ENCODE results near the gene BSPRY. TPM values are rescaled to one million over a fixed set of nuclear protein-coding genes. Genes with fewer than 3 reads are reported as not detected.
"Not testable (repeated sequence)": the region's sequence is repeated elsewhere in the genome, so short reads cannot be mapped to it uniquely, and the experiment has no call there.

BSPRY gene
- polyA plus RNA-seq, 3 donors from 2014 or later, result 1.9 to 6.1 (median 3.7) TPM

DNA sequence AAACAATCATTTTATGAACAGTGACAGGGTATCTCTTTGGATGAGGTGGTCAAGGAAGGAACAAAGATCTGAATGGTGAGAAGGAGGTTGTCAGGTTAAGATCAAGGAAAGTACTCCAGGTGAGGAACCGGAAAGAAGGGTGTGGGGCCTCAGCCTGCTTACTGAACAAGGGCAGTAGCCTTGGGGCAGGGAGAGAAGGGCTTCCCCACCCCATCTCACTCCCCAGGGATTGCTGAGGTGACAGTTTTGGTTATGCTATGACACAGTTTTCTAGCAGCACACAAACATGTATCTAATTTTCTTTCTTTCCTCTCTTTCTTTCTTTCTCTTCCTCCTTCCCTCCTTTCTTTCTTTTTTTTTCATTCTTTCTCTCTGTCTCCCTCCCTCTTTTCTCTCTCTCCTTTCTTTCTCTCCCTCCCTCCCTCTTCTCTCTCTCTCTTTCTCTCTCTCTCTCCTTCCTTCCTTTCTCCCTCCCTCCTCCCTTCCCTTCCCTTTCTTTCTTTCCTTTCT is 31.6 kb downstream of the BSPRY start:
- no peak for DNase-seq
- Mint-ChIP-seq H3K4me3 (no peak overlapping the region), H3K27me3 (ENCODE audit: low read depth in 3 of 3) (peaks cover 0 to 2% (median 0%) of the 10 kb centered on the region in 3 donors), H3K27ac (no peak overlapping the region), H3K9me3 (no peaks in the 10 kb centered on the region), H3K36me3 (peaks cover 0 to 6% (median 0%) of the 10 kb centered on the region in 3 donors), H3K4me1 (peaks cover 0 to 2% of the 10 kb centered on the region in 2 donors)

DNA sequence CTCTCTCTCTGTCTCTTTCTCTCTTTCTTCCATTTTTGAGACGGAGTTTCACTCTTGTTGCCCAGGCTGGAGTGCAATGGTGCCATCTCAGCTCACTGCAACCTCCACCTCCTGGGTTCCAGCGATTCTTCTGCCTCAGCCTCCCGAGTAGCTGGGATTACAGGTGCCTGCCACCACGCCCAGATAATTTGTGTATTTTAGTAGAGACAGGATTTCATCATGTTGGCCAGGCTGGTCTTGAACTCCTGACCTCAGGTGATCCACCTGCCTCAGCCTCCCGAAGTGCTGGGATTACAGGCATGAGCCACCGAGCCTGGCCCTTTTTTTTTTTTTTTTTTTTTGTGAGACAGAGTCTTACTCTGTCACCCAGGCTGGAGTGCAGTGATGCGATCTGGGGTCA is 32.1 kb downstream of the BSPRY start:
- H3K27me3 Mint-ChIP-seq (ENCODE audit: low read depth in 3 of 3); H3K4me1 Mint-ChIP-seq; DNase-seq; H3K9me3 Mint-ChIP-seq; H3K36me3 Mint-ChIP-seq; H3K27ac Mint-ChIP-seq; H3K4me3 Mint-ChIP-seq: not testable (repeated sequence)

DNA sequence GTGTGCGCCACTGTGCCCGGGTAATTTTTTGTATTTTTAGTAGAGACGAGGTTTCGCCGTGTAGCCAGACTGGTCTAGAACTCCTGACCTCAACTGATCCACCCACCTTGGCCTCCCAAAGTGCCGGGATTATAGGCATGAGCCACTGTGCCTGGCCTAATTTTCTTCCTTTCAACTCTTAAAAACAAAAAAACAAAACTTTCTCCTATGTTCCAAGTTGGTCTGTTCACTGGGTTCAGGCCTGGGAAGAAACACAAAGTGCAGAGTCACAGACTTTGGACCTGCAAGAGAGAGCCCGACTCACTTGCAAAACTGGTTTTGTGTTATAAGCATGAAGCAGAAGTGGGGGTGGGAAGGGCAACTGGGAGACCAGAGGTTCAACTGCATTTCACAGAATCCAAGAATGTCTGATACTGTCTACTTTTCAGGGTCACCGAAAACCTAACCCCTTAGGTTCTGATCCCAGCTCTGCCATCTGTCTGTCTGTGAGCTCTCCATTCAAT is 32.6 kb downstream of the BSPRY start:
- no peak overlapping the region for H3K27ac Mint-ChIP-seq
- H3K36me3 Mint-ChIP-seq, result peaks cover under 1 to 13% (median 2%) of the 10 kb centered on the region in 3 donors
- DNase-seq, result no peak
- H3K4me1 Mint-ChIP-seq, result peaks cover 0 to 1% of the 10 kb centered on the region in 2 donors
- H3K9me3 Mint-ChIP-seq, result no peaks in the 10 kb centered on the region
- no peak overlapping the region for H3K4me3 Mint-ChIP-seq
- peaks cover 0 to 2% (median 1%) of the 10 kb centered on the region in 3 donors for H3K27me3 Mint-ChIP-seq (ENCODE audit: low read depth in 3 of 3)

DNA sequence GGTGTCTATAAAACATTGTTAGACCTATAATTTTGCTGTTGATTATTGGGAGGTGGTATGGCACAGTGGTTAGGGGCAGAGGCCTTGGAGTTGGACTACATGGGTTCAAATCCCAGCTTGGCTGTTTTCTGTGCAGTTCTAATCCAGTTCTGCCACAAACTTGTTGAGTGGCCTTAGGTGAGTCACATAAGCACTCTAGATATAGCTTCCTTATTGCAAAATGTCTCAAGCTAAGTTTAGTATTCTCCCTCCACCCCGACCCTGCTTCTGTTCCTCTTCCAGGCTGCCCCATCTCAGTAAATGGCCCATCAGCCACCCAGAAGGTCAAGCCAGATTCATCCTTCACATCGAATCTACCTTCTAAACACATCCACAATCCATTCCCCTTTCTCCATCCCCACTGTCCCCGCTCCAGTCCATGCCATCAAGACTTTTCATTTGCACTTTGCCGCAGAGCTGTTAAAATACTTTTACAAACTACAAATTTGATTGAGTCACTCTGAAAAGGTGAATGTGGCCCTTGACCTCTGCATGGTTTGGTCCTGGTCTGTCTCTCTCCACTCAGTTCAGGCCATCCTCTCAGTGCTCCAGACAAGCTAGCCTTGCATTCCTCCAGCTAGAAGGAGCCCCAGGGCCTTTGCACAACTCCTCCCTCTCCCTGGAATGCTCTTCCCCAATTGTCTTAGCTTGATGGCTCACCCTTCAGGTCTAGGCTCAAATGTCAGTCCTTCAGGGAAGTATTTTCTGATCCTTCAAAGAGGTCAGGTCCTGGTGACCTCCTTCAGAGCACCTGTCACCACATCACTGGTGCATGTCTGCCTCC is 37.4 kb downstream of the BSPRY start:
- no peak for DNase-seq
- H3K27ac Mint-ChIP-seq, result peak overlapping the region in 1 of 6 donors; percentile 71
- H3K4me3 Mint-ChIP-seq, result no peak overlapping the region
- H3K4me1 Mint-ChIP-seq, result no peaks in the 10 kb centered on the region
- H3K36me3 Mint-ChIP-seq, result peaks cover 8 to 33% (median 16%) of the 10 kb centered on the region in 3 donors
- H3K27me3 Mint-ChIP-seq (ENCODE audit: low read depth in 3 of 3), result peaks cover 0 to 1% (median 0%) of the 10 kb centered on the region in 3 donors
- H3K9me3 Mint-ChIP-seq, result no peaks in the 10 kb centered on the region

DNA sequence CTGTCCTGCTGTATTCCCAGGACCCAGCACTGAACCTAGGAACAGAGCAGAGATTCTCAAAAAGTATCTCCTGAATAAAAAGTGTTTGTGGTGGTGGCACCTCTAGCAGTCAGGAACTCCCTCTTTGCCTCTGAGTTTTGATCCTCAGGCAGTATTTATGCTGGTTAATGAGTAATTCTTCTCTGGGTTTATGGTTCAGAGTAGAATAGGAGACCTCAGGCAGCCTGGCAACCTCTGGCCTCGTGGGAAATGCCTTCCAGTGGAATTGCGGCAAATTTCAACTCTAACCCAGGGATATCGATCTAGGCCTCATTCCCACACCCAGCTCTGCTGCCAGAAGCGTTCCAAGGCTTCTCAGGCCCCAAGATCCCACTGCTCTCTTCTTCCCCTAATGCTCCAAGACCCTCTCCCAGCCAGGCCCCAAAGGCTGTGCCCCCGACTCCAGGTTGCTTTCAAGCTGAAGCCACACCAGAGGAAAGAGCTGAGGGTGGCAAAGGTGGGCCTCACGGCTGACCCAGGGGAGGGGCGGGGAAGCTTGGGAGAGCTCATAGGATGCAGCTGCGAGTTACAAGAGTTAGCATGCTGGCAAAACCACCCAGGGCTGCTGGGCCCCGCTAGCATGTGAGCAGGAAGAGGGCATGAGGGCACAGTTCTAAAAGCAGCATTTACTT is 38.4 kb downstream of the BSPRY start:
- Mint-ChIP-seq H3K9me3 (no peaks in the 10 kb centered on the region), H3K36me3 (peaks cover 8 to 41% (median 16%) of the 10 kb centered on the region in 3 donors), H3K27ac (peak overlapping the region in 1 of 6 donors; percentile 71), H3K27me3 (ENCODE audit: low read depth in 3 of 3) (peaks cover 0 to 1% (median 0%) of the 10 kb centered on the region in 3 donors), H3K4me1 (no peaks in the 10 kb centered on the region), H3K4me3 (no peak overlapping the region)
- DNase-seq, result no peak

DNA sequence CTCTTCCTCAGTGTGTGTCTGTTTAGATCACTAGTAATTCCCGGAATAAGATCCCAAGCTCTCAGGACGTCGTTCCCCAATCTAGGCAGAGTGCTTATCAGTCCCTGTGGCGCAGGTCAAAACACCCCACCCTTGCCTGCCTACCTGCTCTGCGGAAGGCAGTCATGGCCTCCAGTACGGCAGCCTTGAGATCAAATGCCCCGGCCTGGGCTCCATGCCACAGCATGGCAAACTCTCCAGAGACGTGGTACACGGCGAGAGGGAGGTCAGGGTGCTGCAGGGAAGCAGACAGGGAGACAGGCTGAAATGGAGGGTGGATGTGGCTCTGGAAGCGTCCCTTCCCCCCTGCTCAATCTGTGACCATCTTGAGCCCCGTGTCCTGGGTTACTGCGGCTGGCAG is 39.5 kb downstream of the BSPRY start:
- Mint-ChIP-seq H3K27ac (no peak overlapping the region), H3K4me3 (no peak overlapping the region), H3K27me3 (ENCODE audit: low read depth in 3 of 3) (peaks cover 0 to 3% (median 0%) of the 10 kb centered on the region in 3 donors), H3K36me3 (peaks cover 8 to 45% (median 16%) of the 10 kb centered on the region in 3 donors), H3K4me1 (no peaks in the 10 kb centered on the region), H3K9me3 (no peaks in the 10 kb centered on the region)
- DNase-seq, result no peak

DNA sequence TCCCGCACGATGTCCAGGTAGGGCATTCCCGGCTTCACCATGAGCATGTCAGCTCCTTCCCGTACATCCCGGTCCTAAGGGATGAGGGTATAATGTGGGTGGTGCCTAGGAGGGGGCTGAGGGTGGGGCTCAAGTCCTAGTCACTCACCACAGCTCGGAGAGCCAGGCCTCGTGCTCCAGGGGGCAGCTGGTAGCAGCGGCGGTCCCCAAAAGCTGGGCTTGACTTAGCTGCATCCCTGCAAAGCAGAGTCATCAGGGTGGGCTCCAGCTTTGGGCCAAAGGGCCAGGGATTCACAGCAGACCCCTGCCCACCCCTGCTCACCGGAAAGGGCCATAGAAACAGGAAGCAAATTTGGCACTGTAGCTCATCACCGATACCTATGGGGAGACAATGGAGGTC is 40.1 kb downstream of the BSPRY start:
- H3K4me1 Mint-ChIP-seq, result no peaks in the 10 kb centered on the region
- peaks cover 0 to 3% (median 0%) of the 10 kb centered on the region in 3 donors for H3K27me3 Mint-ChIP-seq (ENCODE audit: low read depth in 3 of 3)
- no peak overlapping the region for H3K27ac Mint-ChIP-seq
- no peaks in the 10 kb centered on the region for H3K9me3 Mint-ChIP-seq
- DNase-seq, result no peak
- H3K4me3 Mint-ChIP-seq, result no peak overlapping the region
- H3K36me3 Mint-ChIP-seq, result peaks cover 8 to 45% (median 16%) of the 10 kb centered on the region in 3 donors

DNA sequence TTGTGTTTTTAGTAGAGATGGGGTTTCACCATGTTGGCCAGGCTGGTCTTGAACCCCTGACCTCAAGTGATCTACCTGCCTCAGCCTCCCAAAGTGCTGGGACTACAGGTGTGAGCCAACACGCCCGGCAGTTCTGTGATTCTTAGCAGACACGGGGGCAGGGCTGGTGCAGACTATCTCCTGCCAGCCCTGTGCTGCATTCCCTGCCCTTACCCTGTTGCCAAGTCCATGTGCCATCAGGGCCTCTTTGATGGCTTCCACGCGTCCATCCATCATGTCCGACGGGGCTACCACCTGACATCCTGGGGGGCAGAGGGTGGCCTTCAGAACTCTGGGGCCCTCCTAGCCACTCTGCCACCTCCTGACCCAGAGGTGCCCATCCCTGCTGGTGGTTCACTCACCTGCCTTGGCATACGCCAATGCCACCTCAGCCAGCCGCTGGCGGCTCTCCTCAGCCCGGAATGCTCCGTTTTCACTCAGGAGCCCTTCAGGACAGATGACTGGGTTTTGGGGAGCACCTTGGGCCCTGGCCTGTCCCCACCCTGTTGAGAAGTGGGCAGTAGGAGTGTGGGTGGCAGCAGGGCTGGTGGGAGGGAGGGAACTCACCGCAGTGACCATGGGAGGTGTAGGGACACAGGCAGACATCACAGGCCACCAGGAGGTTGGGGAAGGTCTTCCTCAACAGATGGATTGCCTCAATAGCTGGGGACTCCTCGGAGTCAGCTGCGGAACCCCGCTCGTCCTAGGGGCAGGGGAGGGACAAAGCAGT is 41.0 kb downstream of the BSPRY start:
- Mint-ChIP-seq H3K4me1 (no peaks in the 10 kb centered on the region), H3K27me3 (ENCODE audit: low read depth in 3 of 3) (peaks cover 0 to 3% (median 0%) of the 10 kb centered on the region in 3 donors), H3K36me3 (peaks cover 8 to 45% (median 16%) of the 10 kb centered on the region in 3 donors), H3K27ac (no peak overlapping the region), H3K9me3 (no peaks in the 10 kb centered on the region), H3K4me3 (no peak overlapping the region)
- no peak for DNase-seq

DNA sequence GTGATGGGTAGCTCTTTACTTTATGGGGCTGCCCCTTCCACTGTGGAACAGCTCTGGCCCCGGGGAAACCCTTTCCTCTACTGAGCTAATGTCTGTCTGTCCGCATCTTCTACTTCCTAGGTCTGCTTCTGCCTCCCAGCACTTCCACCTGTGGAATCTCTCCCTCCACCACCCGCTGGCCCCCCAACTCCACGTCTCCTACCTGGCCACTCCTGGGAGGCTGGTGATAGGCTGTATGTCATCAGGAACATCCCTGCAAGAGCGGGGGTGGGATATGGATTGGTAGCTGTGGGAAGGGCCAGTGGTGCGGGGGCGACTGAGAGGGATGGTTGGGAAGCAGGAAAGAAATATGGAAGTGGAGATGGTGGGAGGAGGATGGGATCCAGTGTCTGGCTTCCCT is 42.6 kb downstream of the BSPRY start:
- no peak for DNase-seq
- Mint-ChIP-seq H3K36me3 (peaks cover 8 to 37% (median 14%) of the 10 kb centered on the region in 3 donors), H3K27me3 (ENCODE audit: low read depth in 3 of 3) (peaks cover 0 to 3% (median 0%) of the 10 kb centered on the region in 3 donors), H3K9me3 (no peaks in the 10 kb centered on the region), H3K4me1 (peaks cover 0 to 3% of the 10 kb centered on the region in 2 donors), H3K27ac (no peak overlapping the region), H3K4me3 (no peak overlapping the region)

DNA sequence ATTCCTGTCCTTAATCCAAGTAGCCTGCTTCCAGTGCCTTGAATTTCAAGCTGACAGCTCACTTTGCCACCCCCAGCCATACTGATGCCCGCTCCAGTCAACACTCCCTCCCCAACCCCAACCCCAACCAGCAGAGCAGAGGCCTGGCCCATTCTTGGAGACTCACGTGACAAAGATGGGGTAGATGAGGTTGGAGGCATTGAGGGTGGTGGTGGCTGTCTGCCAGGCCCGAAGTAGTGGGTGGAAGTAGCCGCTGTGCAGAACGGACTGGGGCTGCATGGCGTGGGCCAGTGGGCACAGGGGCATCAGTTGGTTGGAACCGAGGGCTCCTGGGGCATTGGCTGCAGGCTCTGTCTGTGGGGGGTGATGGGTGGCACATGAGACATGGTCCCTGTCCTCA is 43.9 kb downstream of the BSPRY start:
- Mint-ChIP-seq H3K27ac (no peak overlapping the region), H3K27me3 (ENCODE audit: low read depth in 3 of 3) (peaks cover 0 to 3% (median 0%) of the 10 kb centered on the region in 3 donors), H3K9me3 (no peaks in the 10 kb centered on the region), H3K36me3 (peaks cover 0 to 27% (median 6%) of the 10 kb centered on the region in 3 donors), H3K4me1 (peaks cover 0 to 3% of the 10 kb centered on the region in 2 donors), H3K4me3 (no peak overlapping the region)
- no peak for DNase-seq

DNA sequence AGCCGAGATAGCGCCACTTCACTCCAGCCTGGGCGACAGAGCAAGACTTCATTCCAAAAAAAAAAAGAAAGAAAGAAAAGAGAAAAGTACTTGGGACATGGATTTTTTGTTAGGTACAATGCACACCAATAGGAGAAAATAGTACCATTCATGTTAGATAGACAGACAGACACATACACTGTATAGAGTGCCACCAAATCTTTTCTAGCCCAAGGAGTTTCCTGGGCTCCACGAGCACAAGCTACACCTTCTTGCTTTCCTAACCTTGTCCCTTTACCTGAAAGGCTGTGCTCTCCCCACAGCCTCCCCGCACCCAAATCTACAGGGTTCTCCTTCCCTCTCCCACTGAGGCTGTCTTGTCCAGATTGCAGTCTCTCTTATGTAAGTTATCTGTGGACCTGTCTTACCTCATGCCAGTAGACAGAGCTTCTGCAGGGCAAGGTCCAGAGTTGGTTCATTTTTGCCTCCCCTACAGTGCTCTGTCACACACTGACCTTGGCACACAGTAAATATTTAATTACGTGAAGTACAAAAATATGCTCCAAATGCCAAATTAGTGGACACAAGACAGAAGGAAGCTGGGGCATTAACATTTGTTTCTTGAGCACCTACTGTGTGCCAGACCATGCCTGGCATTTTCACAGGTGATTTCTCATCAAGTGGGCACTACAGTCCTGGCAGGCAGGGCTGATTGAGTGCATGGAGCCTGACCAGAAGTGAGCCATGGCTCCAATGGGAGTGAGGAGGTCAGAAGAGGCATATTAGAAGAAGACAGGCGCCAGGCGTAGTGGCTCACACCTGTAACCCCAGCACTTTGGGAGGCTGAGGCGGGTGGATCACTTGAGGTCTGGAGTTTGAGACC is 45.9 kb downstream of the BSPRY start:
- H3K4me1 Mint-ChIP-seq, result peaks cover 12 to 14% of the 10 kb centered on the region in 2 donors
- peaks cover 0 to 20% (median 0%) of the 10 kb centered on the region in 3 donors for H3K36me3 Mint-ChIP-seq
- peaks cover 0 to 3% (median 0%) of the 10 kb centered on the region in 3 donors for H3K27me3 Mint-ChIP-seq (ENCODE audit: low read depth in 3 of 3)
- no peak overlapping the region for H3K4me3 Mint-ChIP-seq
- no peak for DNase-seq
- no peak overlapping the region for H3K27ac Mint-ChIP-seq
- no peaks in the 10 kb centered on the region for H3K9me3 Mint-ChIP-seq

DNA sequence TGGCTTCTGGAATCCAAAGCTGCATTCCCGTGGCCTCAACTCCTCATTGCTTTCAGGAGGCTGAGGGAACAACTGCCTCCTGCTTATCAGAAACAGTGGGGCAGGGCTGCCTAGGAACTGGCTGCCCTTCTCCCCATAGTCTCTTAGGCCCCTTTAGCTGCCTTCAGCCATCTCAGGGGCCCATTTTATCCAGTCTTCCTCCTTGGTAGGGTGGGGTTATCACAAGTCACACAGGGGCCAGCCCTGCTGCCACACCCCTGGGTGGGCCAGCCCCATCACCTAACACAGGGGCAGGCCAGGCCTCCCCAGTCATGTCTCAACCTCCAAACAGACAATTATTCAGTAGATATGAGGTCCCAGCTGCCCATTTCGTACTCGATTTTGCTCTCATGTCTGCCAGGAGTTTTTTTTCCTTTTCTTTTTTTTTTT is 47.9 kb downstream of the BSPRY start:
- H3K27ac Mint-ChIP-seq, result no peak overlapping the region
- peaks cover 2 to 6% (median 2%) of the 10 kb centered on the region in 3 donors for H3K27me3 Mint-ChIP-seq (ENCODE audit: low read depth in 3 of 3)
- no peak overlapping the region for H3K4me3 Mint-ChIP-seq

More for the DNA sequence above, 47.9 kb downstream of the BSPRY start:
- DNase-seq, result no peak
- Mint-ChIP-seq H3K36me3 (peaks cover 0 to 13% (median 0%) of the 10 kb centered on the region in 3 donors), H3K4me1 (peaks cover 20 to 22% of the 10 kb centered on the region in 2 donors), H3K9me3 (no peaks in the 10 kb centered on the region)

Measured in immature natural killer cell (primary cell).